Aorta (tissue), 5 donors: ENCODE results near the gene DUSP2. TPM values are rescaled to one million over a fixed set of nuclear protein-coding genes. Genes with fewer than 3 reads are reported as not detected.
A peak's percentile ranks its signal among the peaks of the same experiment; 100 is the strongest.
"Not testable (repeated sequence)": the region's sequence is repeated elsewhere in the genome, so short reads cannot be mapped to it uniquely, and the experiment has no call there.

Experiments used
- ATAC-seq: fragments of 200-7000 bp; cut with Tn5 transposase; one replicate; pipeline ENCODE4 v1.9.1; 2022; ENCODE audit warnings: moderate library complexity; ENCODE audit not compliant: low FRiP score
- DNase-seq, 2 donors: peaks; one replicate each; pipeline ENCODE4 v3.0.0-alpha.2; 2020
- H3K27ac ChIP-seq, 2 donors: one replicate each; pipeline ENCODE4 v1.5.1; 2013; ENCODE audit warnings: low read length in 2 of 2, mild to moderate bottlenecking in 2 of 2, moderate library complexity in 2 of 2, control low read depth in 1 of 2, inconsistent platforms in 1 of 2, low read depth in 1 of 2
- H3K27me3 ChIP-seq, 2 donors: one replicate each; pipeline ENCODE4 v1.6.1; 2013; ENCODE audit warnings: control low read depth in 1 of 2, low read length in 1 of 2, mild to moderate bottlenecking in 1 of 2, moderate library complexity in 1 of 2; ENCODE audit not compliant: insufficient read depth in 2 of 2, control insufficient read depth in 1 of 2
- H3K36me3 ChIP-seq, 2 donors: one replicate each; pipeline ENCODE4 v1.6.1; 2013; ENCODE audit warnings: control low read depth in 1 of 2, low read length in 1 of 2, mild to moderate bottlenecking in 1 of 2; ENCODE audit not compliant: insufficient read depth in 2 of 2, control insufficient read depth in 1 of 2
- H3K4me1 ChIP-seq, 2 donors: one replicate each; pipeline ENCODE4 v1.6.1; 2013; ENCODE audit warnings: low read length in 2 of 2, control low read depth in 1 of 2, mild to moderate bottlenecking in 1 of 2, moderate library complexity in 1 of 2; ENCODE audit not compliant: insufficient read depth in 2 of 2, control insufficient read depth in 1 of 2
- H3K4me3 ChIP-seq, 2 donors: one replicate each; pipeline ENCODE4 v1.5.1; 2013; ENCODE audit warnings: low read length in 2 of 2, control low read depth in 1 of 2, mild to moderate bottlenecking in 1 of 2
- H3K9me3 ChIP-seq: one replicate; pipeline ENCODE4 v1.6.1; 2013; ENCODE audit warnings: mild to moderate bottlenecking, low read length; ENCODE audit not compliant: control insufficient read depth
- WGBS, 2 donors: extraction: QIAGEN DNeasy Blood & Tissue Kit; methylation state at CpG; one replicate each; pipeline ENCODE4 v1.1.7; 2013; 5-methylcytosine and 5-hydroxymethylcytosine counted together
- intact Hi-C, 2 donors: fragments of 100-400 bp; cut with DNase I; formaldehyde crosslinking; loops; one replicate each; pipeline versions ENCODE4 v1.14.2 to v1.15.0; 2022
- polyA plus RNA-seq, 2 donors: library from polyadenylated mRNA; stranded (reverse); fragments of 200-250 nt; gene quantifications; one replicate each; pipeline ENCODE4 v1.2.3, GENCODE V29; 2013
- total RNA-seq, 2 donors: library from RNA; stranded (reverse); fragmentation: NEBNext Ultra II Directional; extraction: Animal tissue kit (Norgen Biotek cat#: 25700); gene quantifications; one replicate each; pipeline ENCODE4 v1.2.1, GENCODE V29; 2021
- donor health status: healthy with polysubstance abuse.
- donor health status: Bipolar disorder and iron deficiency.
- donor health status: DM: no; HTN: no; CAD: no.
- donor health status: DM: no; HTN: no; CAD: no.
- donor health status: DM: yes; HTN: yes; CAD: no.

The DUSP2 gene
- total and polyA plus RNA-seq, 4 donors, result 1.2 to 7.5 (median 3.8) TPM

DNA sequence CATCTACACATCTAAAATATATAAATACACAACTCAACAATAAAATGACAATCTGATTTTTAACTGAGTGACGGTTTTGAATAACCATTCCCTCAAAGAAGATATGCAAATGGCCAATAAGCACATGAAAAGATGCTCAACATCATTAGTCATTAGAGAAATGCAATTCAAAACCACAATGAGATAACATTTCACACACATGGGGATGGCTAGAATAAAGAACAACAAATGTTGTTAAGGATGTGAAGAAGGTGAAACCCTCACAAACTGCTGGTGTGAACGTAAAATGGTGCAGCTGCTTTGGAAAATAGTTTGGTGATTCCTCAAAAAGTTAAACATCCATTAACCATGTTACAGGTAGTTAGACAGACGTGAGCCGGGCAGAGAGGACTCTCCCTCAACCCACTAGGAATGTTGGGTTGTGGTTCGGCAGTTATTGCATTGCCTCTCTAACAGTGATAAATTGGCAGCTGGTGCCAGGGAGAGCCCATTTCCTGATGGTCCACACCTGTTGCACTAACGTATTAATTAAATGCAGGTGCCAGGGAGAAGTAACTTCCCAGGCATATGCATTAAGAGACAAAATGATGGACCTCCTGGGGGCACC is 22.3 kb upstream of the DUSP2 start:
- no peaks in the 10 kb centered on the region for H3K9me3 ChIP-seq
- no peak overlapping the region for H3K27ac ChIP-seq
- no peaks in the 10 kb centered on the region for H3K36me3 ChIP-seq
- WGBS, 2 donors, result 84 to 87% methylated on average over 6 of the region's 6 CpGs
- intact Hi-C loops, result no loop called here
- H3K4me3 ChIP-seq, result no peak overlapping the region
- ATAC-seq, result no peak
- H3K4me1 ChIP-seq, result no peaks in the 10 kb centered on the region
- DNase-seq, result no peak
- no peaks in the 10 kb centered on the region for H3K27me3 ChIP-seq

DNA sequence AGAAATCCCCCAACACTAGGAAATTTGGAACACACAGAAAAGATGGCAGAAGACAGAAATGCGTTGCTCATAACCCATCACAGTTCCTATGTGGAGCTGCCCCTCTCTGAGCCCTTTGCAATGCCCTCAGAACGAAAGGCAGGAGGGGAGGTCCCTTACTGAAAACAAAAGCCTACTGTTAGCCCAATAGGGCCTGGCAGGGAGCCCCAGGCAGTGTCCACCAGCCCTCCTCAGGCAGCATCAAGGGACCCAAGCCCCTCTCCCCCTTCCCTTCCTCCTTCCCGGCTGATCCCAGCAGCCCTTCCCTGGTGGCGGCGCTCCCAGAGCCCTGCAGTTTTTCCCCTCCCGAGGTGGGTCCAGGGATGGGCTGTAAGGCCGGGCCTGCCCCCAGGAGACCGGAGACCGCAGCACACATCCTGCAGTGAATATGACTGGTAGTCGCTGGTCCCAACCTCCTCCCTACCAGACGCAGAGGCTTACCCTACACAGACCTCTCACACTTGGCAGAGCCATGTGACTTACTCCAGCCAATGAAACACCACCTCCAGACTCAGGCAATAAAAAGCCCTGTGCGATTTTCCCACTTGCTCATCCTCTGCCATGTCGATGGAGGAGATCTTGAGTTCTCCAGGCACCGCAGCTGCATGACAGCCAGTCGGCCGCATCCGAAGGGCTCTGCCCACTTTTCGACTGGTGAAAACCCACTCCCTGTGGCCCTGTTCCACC is 19.4 kb upstream of the DUSP2 start:
- no peak overlapping the region for H3K27ac ChIP-seq
- ATAC-seq (no peak), DNase-seq (peak; percentile 41 to 69)
- H3K9me3 ChIP-seq, result no peaks in the 10 kb centered on the region
- 83 to 88% methylated on average over 18 of the region's 18 CpGs for WGBS, 2 donors
- H3K36me3 ChIP-seq, result no peaks in the 10 kb centered on the region
- H3K4me3 ChIP-seq, result no peak overlapping the region
- H3K4me1 ChIP-seq, result no peaks in the 10 kb centered on the region
- H3K27me3 ChIP-seq, result no peaks in the 10 kb centered on the region
- intact Hi-C loops, result no loop called here

DNA sequence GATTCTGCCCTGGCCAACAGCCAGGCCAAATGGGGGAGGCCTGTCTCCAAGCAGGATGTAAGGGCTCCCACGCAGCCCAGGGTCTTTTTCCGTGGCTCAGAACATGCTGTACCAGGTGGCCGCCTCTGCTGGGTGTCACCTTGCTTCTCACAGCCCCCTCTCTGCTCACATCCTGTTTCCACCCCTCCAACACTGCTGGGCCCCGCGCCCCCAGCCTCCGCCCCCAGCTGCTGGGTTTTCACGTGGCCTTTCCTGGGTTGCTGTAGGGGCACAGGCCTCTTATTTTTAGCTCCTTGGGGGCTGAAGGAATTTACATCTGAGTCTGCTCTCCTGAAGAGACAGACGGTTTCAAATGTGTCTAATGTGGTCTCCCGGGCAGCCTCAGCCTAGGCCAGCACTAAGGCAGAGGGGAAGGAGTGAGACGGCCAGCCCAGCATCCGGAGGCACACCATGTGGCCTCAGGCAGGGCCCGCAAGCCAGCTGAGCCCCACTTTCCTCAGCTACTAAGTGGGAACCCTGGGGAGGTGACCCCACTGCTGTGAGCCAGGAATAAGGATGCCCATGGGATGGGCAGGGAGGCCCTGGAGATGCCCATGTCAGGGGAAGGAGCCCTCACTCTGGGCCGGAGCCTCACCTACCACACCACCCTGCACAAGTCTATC is 18.7 kb upstream of the DUSP2 start:
- Histone ChIP-seq H3K4me1 (no peaks in the 10 kb centered on the region), H3K4me3 (no peak overlapping the region), H3K36me3 (no peaks in the 10 kb centered on the region), H3K27ac (no peak overlapping the region), H3K9me3 (no peaks in the 10 kb centered on the region), H3K27me3 (no peaks in the 10 kb centered on the region)
- intact Hi-C loops, result no loop called here
- 81 to 82% methylated on average over 13 of the region's 13 CpGs for WGBS, 2 donors
- DNase-seq (no peak), ATAC-seq (no peak)

DNA sequence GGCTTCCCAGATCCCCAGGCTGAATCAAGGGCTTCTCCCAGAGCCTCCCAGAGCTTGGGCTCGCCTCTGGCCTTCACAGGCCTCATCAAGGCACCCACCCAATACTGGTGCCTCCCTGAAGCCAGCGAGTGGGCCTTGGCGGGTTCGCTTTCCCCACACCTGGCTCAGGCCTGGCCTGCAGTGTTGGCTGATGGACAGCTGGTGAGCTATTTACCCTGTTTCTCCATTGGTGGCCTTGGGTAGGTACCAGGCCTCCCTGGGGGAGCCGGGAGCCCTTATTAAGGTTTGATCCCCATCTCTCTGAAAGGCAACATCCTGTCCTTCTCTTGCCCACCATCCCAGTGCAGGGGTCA is 18.2 kb upstream of the DUSP2 start:
- WGBS, 2 donors, result 96% methylated on average over 5 of the region's 5 CpGs
- Histone ChIP-seq H3K4me3 (no peak overlapping the region), H3K4me1 (no peaks in the 10 kb centered on the region), H3K9me3 (no peaks in the 10 kb centered on the region), H3K36me3 (no peaks in the 10 kb centered on the region), H3K27ac (no peak overlapping the region), H3K27me3 (no peaks in the 10 kb centered on the region)
- DNase-seq (no peak), ATAC-seq (no peak)
- intact Hi-C loops, result no loop called here

DNA sequence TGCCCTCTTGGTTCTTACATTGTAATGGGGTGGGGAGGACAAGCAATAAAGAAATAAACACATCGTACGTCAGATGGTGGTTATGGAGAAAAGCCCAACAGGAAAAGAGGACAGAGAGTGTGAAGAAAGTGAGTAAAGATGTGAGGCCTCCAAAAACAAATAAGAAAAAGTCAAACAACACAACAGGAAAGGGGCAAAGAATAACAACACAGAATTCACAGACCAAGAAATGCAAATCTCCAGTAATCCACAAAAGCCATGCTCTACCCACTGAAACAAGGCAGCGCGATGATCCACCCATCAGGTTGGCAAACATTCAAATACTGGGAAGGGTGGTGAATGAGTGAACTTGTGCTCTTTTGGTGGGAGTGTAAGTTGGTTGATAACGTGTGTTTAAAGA is 16.7 kb upstream of the DUSP2 start:
- 63 to 68% methylated on average over 5 of the region's 5 CpGs for WGBS, 2 donors
- Histone ChIP-seq H3K27ac (no peak overlapping the region), H3K4me1 (no peaks in the 10 kb centered on the region), H3K9me3 (no peaks in the 10 kb centered on the region), H3K4me3 (no peak overlapping the region), H3K27me3 (no peaks in the 10 kb centered on the region), H3K36me3 (no peaks in the 10 kb centered on the region)
- intact Hi-C loops, result no loop called here
- DNase-seq, result no peak
- no peak for ATAC-seq

DNA sequence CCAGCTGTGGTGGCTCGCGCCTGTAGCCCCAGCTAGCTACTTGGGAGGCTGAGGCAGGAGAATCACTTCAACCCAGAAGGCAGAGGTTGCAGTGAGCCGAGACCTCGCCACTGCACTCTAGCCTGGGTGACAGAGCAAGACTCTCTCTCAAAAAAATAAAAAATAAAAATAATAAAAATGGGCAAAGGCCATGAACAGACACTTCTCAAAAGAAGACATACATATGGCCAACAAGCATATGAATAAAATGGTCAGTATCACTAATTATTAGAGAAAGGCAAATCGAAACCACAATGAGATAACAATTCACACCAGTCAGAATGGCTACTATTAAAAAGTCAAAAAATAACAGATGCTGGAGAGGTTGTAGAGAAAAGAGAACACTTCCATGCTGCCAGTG is 15.1 kb upstream of the DUSP2 start:
- H3K9me3 ChIP-seq, H3K36me3 ChIP-seq, H3K27ac ChIP-seq, H3K4me3 ChIP-seq, ATAC-seq, H3K4me1 ChIP-seq, DNase-seq, intact Hi-C loops, H3K27me3 ChIP-seq: not testable (repeated sequence)
- WGBS, 2 donors, result 93 to 97% methylated on average over 5 of the region's 5 CpGs

DNA sequence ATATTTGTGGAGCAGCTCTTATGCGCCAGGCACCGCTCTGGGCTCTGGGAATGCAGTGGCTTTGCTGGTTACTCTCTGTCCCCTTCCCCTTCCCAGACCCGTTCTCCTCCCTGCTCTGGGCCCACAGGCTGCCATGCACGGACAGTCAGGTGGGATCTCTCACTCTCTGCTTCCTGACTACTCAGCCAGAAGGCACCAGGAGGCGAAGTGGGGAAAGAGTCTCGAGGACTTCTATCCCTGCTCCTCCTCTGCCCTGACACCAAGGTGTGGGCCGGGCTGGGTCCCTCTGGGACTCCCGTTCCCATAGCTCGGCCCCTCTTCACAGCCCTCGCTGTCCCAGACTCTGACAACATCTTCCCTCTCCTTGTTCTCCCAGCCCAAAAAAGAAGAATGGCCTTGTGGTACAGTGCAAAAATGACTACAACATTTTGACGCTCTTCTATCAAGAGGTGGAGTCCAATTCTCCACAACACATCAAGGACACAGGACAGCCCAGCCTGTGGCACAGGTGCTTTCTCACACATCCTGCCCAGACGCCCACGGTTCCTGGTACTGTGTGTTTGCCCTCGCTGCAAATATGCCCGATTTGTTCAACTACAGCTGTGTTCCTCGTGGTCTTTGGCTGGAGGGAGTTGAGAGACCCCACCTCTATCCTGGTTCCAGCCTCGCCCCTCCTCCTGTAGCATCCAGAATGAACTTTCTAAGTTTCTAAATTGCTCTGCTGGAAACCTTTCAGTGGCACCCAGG is 14.0 kb upstream of the DUSP2 start:
- Histone ChIP-seq H3K4me1 (no peaks in the 10 kb centered on the region), H3K27ac (no peak overlapping the region), H3K9me3 (no peaks in the 10 kb centered on the region), H3K27me3 (no peaks in the 10 kb centered on the region), H3K4me3 (no peak overlapping the region), H3K36me3 (no peaks in the 10 kb centered on the region)
- ATAC-seq, result no peak
- intact Hi-C loops, result no loop called here
- peak in 1 of 2 donors; percentile 62 for DNase-seq
- 87 to 91% methylated on average over 17 of the region's 17 CpGs for WGBS, 2 donors

DNA sequence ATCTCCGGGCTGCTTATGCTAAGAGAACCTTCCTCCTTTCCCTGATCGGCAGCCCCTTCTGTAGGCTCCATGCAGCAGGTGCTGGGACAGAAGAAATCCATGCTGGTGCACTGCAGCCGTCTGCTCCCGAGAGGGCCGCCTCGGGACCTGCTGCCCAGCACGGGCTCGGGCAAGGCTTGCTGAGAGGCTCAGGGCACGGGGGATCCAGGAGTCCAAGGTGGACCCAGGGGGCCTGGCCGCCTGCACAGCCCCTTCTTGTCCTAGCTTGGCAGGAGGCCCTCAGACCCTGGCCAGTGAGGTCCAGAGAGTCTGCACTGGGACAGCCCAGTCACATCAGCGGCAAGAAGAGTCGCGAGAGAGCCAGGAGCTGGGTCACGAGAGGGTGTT is 13.3 kb upstream of the DUSP2 start:
- ATAC-seq (no peak), DNase-seq (peak in 1 of 2 donors; percentile 67)
- Histone ChIP-seq H3K4me1 (no peaks in the 10 kb centered on the region), H3K36me3 (no peaks in the 10 kb centered on the region), H3K27me3 (no peaks in the 10 kb centered on the region), H3K27ac (no peak overlapping the region), H3K9me3 (no peaks in the 10 kb centered on the region), H3K4me3 (no peak overlapping the region)
- WGBS, 2 donors, result 87 to 91% methylated on average over 14 of the region's 14 CpGs
- intact Hi-C loops, result no loop called here
